OCI-LY3 (cell line): ENCODE measurements around the gene CTPS1.

Experiments
- H2AFZ ChIP-seq: fragments of 200-600, 300-600 bp; shearing (Covaris generic); 2 replicates; pipeline ENCODE4 v1.6.0; 2014; ENCODE audit warnings: antibody characterized with exemption, low read depth, low read length
- H3K27ac ChIP-seq: fragments of 200-600, 300-600 bp; sonication (generic); 2 replicates; pipeline ENCODE4 v1.5.1; 2014; ENCODE audit warnings: mild to moderate bottlenecking, low read length, moderate library complexity, mixed read lengths
- H3K27me3 ChIP-seq: fragments of 200-600, 300-600 bp; sonication (generic); 2 replicates; pipeline ENCODE4 v1.6.1; 2014; ENCODE audit warnings: low read depth, low read length, mixed read lengths
- H3K36me3 ChIP-seq: fragments of 200-600, 300-600 bp; sonication (generic); replicated peaks from 2 replicates; pipeline ENCODE3; 2014; ENCODE audit warnings: low read depth, low read length, mixed read lengths
- H3K4me1 ChIP-seq: fragments of 300-600, 200-600 bp; sonication (generic); 2 replicates; pipeline ENCODE4 v1.6.1; 2014; ENCODE audit warnings: low read length, mixed read lengths
- H3K4me2 ChIP-seq: fragments of 200-600, 300-600 bp; sonication (generic); 2 replicates; pipeline ENCODE4 v1.6.1; 2014; ENCODE audit warnings: low read length, mixed read lengths
- H3K4me3 ChIP-seq: fragments of 300-600, 200-600 bp; sonication (generic); 2 replicates; pipeline ENCODE4 v1.5.1; 2014; ENCODE audit warnings: antibody characterized with exemption, mild to moderate bottlenecking, low read length, moderate library complexity
- H3K79me2 ChIP-seq: fragments of 300-600, 200-600 bp; shearing (Covaris generic); 2 replicates; pipeline ENCODE4 v1.6.1; 2014; ENCODE audit warnings: mild to moderate bottlenecking, low read length, mixed read lengths
- H3K9ac ChIP-seq: fragments of 300-600, 200-600 bp; shearing (Covaris generic); 2 replicates; pipeline ENCODE4 v1.6.0; 2014; ENCODE audit warnings: mild to moderate bottlenecking, low read length, moderate library complexity
- H3K9me3 ChIP-seq: fragments of 200-600, 300-600 bp; shearing (Covaris generic); 2 replicates; pipeline ENCODE4 v1.6.1; 2014; ENCODE audit warnings: low read length, mixed read lengths; ENCODE audit not compliant: insufficient read depth
- H4K20me1 ChIP-seq: fragments of 200-600, 300-600 bp; sonication (generic); 2 replicates; pipeline ENCODE4 v1.6.1; 2016; ENCODE audit warnings: low read length, mixed read lengths; ENCODE audit not compliant: insufficient read depth
- EZH2phosphoT487 ChIP-seq: fragments of 200-600 bp; shearing (Covaris generic); IDR thresholded peaks from 2 replicates; pipeline ENCODE4 v1.6.1; 2018; ENCODE audit warnings: antibody characterized with exemption, mixed run types, low read depth
- TF ChIP-seq, protein P1 (sequence below): fragments of 200-600, 300-600 bp; sonication (generic); IDR thresholded peaks from 2 replicates; pipeline ENCODE4 v1.5.1; 2014; ENCODE audit warnings: antibody characterized with exemption, low read length, low read depth

CTPS1 gene

DNA sequence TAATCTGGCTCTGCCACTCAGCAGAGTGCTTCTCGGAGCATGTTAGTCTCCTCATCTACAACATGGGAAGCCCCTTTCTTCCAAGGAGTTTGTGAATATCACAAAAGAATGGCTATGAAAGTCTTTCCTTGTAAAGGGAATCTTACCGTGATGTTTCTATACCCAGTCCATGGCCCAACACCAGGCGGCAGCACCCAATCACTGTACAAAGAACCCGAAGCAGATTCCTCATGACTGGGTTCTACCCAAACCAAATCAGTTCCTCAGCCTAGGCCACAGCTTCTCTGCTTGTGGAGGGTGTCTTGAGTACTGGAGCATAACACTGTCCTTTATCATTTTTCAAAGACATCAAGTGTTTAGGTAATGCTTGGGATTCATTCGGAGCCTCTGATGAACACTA is 58.6 kb downstream of the CTPS1 start:
- Histone ChIP-seq H3K27ac (no peak overlapping the region), H3K36me3 (peaks cover 3% of the 10 kb centered on the region), H3K79me2 (no peaks in the 10 kb centered on the region), H2AFZ (no peak overlapping the region), H3K4me3 (no peak overlapping the region), H3K9me3 (no peaks in the 10 kb centered on the region), H3K4me1 (peaks cover 4% of the 10 kb centered on the region), H3K4me2 (no peak overlapping the region), H4K20me1 (no peaks in the 10 kb centered on the region), H3K9ac (no peak overlapping the region), H3K27me3 (no peaks in the 10 kb centered on the region)
- TF ChIP-seq, protein P1, sequence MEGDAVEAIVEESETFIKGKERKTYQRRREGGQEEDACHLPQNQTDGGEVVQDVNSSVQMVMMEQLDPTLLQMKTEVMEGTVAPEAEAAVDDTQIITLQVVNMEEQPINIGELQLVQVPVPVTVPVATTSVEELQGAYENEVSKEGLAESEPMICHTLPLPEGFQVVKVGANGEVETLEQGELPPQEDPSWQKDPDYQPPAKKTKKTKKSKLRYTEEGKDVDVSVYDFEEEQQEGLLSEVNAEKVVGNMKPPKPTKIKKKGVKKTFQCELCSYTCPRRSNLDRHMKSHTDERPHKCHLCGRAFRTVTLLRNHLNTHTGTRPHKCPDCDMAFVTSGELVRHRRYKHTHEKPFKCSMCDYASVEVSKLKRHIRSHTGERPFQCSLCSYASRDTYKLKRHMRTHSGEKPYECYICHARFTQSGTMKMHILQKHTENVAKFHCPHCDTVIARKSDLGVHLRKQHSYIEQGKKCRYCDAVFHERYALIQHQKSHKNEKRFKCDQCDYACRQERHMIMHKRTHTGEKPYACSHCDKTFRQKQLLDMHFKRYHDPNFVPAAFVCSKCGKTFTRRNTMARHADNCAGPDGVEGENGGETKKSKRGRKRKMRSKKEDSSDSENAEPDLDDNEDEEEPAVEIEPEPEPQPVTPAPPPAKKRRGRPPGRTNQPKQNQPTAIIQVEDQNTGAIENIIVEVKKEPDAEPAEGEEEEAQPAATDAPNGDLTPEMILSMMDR: no peak
- no peak for TF ChIP-seq EZH2phosphoT487

DNA sequence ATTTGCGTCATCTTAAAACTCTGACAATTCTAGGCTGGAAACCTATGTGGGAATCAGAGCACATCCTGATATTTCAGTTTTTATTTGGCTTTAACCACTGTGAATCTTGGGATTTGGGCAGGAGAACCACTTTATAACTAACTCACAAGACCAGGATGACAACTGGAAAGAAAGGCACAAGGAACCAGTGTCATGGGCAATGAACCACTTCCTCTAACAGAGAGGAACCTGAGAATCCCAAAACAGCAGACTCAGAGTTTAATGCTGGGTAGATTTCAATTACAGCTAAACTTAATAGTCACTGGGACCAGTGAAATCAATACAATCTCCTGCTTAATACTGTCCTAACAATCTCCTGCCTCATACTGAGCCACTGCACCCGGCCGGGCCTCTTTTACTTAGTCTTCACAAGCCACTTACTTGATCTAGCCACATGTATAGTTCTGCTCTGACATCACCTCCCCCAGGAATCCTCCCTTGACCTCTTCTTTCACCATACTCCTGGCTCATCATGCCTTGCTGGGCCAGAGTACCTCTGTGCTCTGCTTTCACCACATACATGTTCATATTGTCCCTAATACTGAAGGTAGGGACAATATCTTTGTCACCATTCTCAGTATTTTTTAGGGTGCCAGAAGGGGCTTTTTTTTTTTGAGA is 62.2 kb downstream of the CTPS1 start:
- no peak for TF ChIP-seq EZH2phosphoT487
- TF ChIP-seq, protein P1: no peak
- no peaks in the 10 kb centered on the region for H3K79me2 ChIP-seq
- no peak overlapping the region for H2AFZ ChIP-seq
- peaks cover 3% of the 10 kb centered on the region for H3K36me3 ChIP-seq
- no peaks in the 10 kb centered on the region for H3K9me3 ChIP-seq
- H3K27ac ChIP-seq: no peak overlapping the region
- H3K27me3 ChIP-seq: no peaks in the 10 kb centered on the region
- H3K4me3 ChIP-seq: no peak overlapping the region
- no peak overlapping the region for H3K4me2 ChIP-seq
- H3K4me1 ChIP-seq: peaks cover 4% of the 10 kb centered on the region
- H4K20me1 ChIP-seq: no peaks in the 10 kb centered on the region
- H3K9ac ChIP-seq: no peak overlapping the region

DNA sequence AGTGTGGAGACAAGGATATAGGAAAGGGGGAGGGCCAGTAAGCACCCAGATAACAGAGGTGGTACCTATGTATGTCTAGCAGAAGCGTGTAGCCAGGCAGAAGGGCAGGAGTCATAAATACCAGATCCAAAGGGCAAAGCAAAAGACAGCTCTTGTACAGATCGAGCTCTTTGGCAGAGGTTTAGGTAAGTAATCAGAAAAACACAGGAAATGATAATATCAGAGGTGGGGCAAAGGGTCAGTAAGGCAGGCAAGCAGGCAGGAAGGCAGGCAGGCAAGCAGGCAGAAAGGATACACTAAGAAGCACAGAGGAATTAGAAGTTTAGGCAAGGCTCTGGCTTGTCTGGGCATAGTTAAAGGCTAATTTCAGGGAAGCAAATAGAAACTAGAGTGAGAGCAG is 64.7 kb downstream of the CTPS1 start:
- no peaks in the 10 kb centered on the region for H4K20me1 ChIP-seq
- no peak overlapping the region for H3K4me2 ChIP-seq
- no peaks in the 10 kb centered on the region for H3K79me2 ChIP-seq
- H3K9ac ChIP-seq: no peak overlapping the region
- no peaks in the 10 kb centered on the region for H3K27me3 ChIP-seq
- H2AFZ ChIP-seq: no peak overlapping the region
- H3K27ac ChIP-seq: no peak overlapping the region
- H3K36me3 ChIP-seq: peaks cover 10% of the 10 kb centered on the region
- H3K9me3 ChIP-seq: no peaks in the 10 kb centered on the region
- TF ChIP-seq, protein P1: no peak
- TF ChIP-seq EZH2phosphoT487: no peak
- peaks cover 4% of the 10 kb centered on the region for H3K4me1 ChIP-seq
- no peak overlapping the region for H3K4me3 ChIP-seq

DNA sequence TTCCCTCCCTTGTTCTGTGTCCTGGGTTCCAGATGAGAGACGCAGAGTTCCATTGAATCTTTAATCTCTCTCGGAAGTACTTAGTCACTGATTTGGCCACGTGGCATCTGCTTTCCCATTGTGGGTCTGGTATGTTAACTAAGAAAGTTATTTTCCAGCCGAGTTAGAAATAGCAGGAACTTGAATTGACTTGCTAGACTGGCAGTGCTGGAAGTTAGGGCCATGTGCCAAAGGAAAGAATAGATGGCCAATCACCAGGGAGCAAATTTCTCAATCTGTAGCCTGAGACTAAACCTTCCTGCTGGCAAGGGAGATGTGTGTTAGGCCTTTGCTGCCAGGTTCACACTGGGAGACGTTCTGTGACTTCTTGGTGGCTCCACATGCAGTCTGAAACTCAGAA is 66.2 kb downstream of the CTPS1 start:
- Histone ChIP-seq H3K9me3 (no peaks in the 10 kb centered on the region), H3K27me3 (no peaks in the 10 kb centered on the region), H3K4me2 (no peak overlapping the region), H4K20me1 (no peaks in the 10 kb centered on the region), H3K27ac (no peak overlapping the region), H3K4me1 (peaks cover 4% of the 10 kb centered on the region), H2AFZ (no peak overlapping the region), H3K9ac (no peak overlapping the region), H3K36me3 (peaks cover 10% of the 10 kb centered on the region), H3K4me3 (no peak overlapping the region), H3K79me2 (no peaks in the 10 kb centered on the region)
- no peak for TF ChIP-seq EZH2phosphoT487
- TF ChIP-seq, protein P1: no peak
